Measurements from ENCODE around the gene ABHD11.
"Not testable (repeated sequence)": the region's sequence is repeated elsewhere in the genome, so short reads cannot be mapped to it uniquely, and the experiment has no call there.

ABHD11 gene, protein sequence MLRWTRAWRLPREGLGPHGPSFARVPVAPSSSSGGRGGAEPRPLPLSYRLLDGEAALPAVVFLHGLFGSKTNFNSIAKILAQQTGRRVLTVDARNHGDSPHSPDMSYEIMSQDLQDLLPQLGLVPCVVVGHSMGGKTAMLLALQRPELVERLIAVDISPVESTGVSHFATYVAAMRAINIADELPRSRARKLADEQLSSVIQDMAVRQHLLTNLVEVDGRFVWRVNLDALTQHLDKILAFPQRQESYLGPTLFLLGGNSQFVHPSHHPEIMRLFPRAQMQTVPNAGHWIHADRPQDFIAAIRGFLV

DNA sequence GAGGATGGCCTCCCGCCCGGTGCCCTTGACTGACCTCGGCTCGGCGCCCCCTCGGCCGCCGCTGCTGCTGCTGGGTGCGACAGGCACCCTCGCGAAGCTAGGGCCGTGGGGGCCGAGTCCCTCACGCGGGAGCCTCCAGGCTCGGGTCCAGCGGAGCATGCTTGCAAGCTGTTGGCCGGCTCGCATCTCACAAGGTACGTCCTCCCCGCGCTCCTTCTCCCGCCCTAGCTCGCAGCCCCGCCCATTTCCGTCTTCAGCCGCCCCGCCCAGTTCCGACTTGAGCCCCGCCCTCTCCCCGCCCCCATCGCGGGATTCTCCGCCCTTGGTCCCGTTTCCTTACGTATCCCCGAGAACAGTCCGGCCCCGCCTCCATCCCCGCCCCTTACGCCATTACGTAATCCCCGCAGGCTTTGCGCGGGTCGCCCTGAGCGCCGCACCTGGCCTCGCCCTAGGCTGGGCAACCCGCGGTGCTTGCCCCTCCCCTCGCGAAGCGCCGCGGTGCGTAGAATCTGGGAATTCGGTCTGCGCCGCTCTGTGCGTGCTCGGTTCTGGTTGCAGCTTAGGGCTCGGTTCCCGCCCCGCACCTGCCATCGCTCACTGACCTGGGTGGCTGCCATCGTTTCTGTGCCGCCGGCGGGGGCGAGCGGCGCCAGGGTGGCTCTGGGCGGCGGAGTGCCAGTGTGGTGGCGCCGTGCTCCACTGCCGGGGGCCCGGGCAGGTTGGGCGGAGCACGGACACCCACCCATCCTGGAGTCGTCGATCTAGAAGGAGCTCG lies at the start of gene ABHD11:
Gene ABHD11 (minus strand): TSS at position 191 of the 775 bp plus-strand sequence. CDS start 32 bp downstream, at position 159.
- peak; percentile 98 to 100 for DNase-seq (ENCODE audit: low read depth in 2 of 2)

DNA sequence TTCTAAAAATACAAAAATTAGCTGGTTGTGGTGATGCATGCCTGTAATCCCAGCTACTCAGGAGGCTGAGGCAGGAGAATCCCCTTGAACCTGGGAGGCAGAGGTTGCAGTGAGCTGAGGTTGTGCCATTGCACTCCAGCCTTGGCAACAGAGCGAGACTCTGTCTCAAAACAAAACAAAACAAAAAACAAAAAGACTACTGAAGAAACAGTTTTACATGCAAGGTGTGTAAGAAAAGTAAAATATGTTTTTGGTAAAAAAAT lies 49.1 kb upstream of the ABHD11 start:
- not testable (repeated sequence) for DNase-seq (ENCODE audit: low read depth in 2 of 2)

DNA sequence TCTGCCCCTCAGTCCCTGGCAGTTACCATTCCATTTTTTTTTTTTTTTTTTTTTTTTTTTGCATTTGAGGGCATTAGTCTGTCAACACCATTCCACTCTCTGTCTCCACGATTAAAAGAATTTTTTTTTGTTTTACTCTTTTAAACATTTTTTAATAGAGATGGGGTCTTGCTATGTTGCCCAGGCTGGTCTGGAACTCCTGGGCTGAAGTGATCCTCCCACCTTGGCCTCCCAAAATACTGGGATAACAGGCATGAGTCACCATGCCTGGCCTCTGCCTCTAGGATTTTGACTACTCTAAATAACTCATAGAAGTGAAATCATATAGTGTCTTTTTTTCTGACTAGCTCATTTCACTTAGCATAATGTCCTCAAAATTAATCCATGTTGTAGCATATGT lies 48.0 kb upstream of the ABHD11 start:
- no peak for DNase-seq (ENCODE audit: low read depth in 2 of 2)

DNA sequence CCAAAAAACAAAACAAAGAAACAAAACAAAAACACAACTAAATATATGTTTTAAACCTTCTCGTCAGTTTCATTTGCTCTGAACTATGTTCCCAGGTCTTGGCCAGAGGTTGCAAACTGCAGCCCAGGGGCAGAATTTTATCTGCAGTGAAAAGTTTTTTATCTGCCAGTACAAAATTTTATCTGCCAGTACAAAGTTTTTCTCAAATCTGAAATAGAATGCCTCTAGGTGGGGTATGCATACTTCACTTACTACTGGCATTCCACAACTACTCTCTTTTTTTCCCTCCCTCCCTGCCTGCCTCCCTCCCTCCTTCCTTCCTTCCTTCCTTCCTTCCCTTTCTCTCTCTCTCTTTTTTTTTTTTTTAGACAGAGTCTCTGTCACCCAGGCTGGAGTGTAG lies 40.9 kb upstream of the ABHD11 start:
- no peak for DNase-seq (ENCODE audit: low read depth in 2 of 2)

DNA sequence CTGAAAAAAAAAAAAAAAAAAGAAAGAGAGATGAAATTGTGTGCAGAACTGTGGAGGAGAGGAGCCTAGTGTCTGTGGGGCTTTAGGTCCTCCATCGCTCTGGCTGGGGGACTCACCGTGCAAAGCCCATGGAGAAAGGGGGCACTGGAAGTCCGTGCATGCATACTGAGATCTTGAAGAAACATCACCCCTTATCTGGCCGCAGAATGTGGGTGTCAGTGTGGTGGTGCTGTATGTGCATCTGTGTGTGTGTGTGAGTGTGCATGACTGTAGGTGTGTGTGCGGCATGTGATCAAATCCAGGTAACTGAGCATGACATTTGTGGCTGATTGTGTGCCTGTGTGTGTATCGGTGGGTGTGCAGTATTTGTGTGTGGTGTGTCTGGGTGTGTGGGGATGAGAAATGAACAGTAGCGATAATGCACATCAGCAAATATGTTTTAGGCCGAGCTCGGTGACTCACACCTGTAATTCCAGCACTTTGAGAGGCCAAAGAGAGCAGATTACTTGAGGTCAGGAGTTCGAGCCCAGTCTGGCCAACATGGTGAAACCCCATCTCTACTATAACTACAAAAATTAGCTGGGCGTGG lies 40.3 kb upstream of the ABHD11 start:
- DNase-seq (ENCODE audit: low read depth in 2 of 2), result no peak

DNA sequence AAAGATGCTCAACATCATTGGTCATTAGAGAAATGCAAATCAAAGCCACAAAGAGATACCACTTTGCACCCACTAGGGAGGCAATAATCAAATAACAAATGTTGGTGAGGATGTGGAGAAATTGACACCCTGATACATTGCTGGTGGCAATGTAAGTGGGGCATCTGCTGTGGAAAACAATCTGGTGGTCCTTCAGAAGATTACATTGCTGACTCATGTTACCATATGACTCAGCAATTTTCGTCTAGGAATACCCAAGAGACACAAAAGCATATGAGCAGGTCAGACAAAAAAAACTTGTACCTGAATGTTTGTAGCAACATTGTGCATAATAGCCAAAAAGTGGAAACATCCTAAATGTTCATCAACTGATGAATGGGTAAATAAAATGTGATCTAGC lies 36.3 kb upstream of the ABHD11 start:
- DNase-seq (ENCODE audit: low read depth in 2 of 2), result no peak

DNA sequence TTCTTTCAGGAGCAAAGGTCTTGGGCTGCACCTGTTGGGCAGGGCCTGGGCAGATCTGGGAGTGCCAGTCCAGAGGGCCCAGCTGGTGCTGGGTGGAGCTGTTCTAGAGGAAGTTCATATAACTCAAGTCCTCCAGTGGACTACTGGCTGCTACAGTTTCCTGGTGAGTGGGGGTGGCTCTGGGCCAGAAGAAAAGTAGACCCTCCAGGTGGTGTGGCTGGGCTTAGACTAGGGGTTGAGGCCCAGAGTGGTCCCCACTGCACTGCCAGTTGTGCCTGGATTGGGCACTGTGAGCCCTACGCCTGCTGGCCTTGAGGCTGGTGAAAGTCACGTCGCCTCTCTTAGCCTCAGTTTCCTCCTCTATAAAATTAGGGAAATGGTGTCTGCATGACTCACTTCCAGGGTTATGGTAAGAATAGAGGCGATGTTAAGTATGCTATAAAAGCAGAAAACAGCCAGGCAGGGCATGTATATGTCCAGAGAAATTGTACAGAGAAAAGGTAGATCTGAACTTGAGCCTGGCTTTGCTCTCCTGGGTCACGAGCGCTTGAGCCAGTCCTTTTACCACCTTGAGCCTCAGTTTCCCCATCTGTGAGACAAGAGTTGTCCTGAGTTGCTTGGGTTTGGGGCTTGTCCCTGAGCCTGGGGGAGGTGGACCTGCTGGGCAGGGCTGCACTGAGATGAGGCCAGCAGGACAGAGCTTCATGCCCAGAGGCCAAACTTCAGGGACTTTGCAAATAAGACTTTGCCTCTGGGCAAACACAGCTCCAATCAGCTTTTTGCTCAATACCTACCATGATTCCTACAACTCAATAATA lies 35.3 kb upstream of the ABHD11 start:
- DNase-seq (ENCODE audit: low read depth in 2 of 2), result no peak

DNA sequence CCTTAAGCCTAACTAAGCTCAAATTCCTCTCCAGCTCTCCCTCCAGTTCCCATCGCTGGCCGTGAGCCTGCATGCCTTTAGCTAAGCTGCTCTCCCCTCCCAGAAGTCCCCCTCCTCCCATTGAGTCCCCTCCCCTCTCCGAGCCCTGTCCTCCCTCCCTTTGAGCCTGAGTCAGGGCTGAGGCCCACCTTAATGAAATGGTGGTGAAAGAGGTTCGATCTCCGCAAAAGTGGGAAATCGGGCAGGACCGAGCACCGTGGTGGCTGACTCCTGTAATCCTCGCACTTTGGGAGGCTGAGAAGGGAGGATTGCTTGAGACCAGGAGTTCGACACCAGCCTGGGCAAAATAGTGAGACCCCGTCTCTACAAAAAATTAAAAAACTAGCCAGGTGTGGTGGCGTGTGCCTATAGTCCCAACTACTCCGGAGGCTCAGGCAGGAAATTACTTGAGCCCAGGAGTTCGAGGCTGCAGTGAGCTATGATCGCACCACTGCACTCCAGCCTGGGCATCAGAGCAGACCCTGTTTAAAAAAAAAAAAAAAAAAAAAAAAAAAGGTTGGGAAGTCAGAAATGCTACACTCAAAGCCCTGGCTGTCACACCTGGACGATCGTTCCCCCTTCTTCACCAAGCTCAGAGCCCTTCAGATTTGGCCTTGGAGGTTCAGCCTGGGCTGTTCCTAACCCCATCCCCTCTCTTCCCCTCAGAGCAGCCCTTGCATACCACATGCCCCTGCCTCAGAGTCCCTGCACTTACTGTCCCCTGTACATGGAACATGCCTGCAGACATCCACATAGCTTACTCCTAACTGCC lies 32.5 kb upstream of the ABHD11 start:
- DNase-seq (ENCODE audit: low read depth in 2 of 2), result no peak

DNA sequence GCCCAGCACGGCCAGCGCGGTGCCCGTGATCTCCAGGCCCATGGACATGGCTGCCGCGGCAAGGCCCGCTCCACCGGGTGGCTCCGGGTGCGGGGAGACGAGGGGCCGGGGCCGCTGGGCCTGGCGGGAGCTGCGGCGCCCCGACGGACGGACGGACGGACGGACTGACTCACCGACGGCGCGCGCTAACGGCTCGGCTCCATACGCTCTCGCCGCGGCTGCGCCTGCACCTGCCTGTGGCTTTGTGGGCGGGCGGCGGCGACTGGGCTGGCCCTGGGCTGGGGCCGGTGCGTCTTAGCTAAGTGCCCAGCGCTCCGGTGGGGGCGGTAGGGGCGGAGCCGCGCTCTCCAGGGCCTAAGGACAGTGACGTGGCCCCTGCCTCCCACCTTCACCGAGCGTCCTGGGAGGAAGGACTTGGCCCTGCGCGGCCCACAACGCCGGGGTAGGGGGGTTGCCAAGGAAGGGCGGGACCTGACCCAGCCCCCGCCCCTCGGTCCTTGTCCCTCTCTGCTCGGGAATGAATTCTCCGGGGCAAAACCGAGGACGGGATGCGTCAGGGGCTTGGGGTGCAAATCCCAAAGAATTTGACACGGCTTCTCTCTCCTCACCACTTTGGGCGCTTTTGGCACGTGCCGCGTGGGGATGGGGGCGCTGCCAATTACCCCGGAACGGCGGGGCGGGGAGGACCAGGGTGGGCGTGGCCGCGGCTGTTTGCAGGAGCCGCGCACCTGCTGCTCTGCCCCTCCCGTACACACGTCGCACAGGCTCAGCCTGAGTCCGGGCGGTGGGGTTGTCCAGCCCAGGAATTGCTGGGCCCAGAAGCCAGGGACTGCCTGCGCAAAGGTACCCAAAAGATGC lies 31.6 kb upstream of the ABHD11 start, which contains the start of gene CLDN3:
Gene CLDN3 (minus strand): TSS at position 269 of the 858 bp plus-strand sequence. CDS start 221 bp downstream, at position 48.
- DNase-seq (ENCODE audit: low read depth in 2 of 2), result peak in 1 of 2 donors; percentile 15

DNA sequence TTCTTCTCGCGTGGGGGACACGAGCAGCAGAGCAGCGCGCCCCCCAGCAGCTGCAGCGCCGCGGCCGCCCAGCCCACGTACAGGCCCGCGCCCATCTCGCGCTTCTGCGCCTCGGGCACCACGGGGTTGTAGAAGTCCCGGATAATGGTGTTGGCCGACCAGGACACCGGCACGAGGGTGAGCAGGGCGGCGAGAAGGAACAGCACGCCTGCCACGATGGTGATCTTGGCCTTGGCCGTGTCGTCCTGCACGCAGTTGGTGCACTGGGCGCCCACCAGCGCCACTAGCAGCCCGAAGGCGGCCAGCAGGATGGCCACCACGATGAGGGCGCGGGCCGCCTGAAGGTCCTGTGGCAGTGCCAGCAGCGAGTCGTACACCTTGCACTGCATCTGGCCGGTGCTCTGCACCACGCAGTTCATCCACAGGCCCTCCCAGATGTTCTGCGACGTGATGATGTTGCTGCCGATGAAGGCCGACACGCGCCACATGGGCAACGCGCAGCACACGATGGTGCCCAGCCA lies 30.9 kb upstream of the ABHD11 start:
- DNase-seq (ENCODE audit: low read depth in 2 of 2), result no peak

DNA sequence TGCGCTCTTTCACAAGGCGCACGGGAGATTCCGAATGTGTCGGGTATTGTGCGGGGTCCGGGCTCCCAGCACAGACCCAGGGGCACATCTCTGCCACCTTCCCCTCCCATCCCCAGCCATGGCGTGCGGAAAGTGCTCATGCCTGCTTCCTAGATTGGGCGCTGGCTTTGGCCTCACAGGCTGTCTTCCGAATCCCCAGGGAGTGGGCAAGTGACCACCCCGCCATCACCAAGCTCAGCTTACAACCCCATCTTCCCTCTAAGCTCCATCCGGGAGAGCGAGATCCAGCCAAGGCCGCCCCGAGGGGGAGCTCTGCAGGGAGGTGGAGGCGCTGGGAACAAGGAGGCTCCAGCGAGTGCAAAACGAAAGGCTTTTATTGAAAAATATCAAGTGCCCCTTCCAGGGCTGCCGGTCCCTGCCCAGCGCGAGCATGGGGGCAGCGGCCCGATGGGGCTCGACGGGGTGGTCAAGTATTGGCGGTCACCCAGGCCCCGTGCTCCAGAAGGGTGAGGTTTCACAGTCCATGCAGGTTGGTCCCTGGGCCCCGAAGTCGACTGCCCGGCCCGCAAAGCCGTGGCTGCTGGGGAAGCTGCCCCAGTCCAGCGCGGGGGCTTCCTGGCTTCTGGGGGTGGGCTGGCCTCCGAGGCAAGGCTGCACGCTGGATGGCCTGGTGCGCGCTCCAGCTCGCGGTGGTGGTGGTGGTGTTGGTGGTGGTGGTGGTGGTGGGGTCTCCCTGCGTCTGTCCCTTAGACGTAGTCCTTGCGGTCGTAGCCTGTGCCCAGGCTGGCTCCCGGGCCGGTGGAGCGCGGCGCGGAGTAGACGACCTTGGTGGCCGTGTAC lies 30.3 kb upstream of the ABHD11 start:
- no peak for DNase-seq (ENCODE audit: low read depth in 2 of 2)

DNA sequence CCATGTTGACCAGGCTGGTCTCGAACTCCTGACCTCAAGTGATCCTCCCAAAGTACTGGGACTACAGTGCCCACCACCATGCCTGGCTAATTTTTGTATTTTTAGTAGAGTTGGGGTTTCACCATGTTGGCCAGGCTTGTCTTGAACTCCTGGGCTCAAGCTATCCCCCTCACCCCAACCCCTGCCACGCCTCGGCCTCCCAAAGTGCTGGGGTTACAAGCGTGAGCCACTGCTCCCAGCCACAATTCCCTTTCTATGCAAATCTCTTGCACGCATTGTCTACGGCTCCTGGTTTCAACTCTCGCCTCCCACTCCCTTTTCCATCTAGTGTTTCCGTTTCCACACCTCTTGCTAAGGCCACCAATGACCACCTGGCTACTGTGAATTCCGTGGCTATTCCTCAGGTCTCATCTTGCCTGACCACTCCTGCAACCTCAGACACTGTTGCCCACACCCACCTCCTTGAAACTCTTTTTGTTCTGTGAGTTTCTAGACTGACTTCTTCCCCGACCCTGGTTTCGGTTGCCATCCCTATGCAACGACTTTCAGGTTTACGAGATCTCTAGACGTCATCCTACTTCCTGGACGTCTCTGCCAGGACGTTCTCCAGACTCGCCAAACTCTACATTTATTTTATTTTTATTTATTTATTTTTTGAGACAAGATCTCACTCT lies 28.1 kb upstream of the ABHD11 start:
- DNase-seq (ENCODE audit: low read depth in 2 of 2), result no peak

DNA sequence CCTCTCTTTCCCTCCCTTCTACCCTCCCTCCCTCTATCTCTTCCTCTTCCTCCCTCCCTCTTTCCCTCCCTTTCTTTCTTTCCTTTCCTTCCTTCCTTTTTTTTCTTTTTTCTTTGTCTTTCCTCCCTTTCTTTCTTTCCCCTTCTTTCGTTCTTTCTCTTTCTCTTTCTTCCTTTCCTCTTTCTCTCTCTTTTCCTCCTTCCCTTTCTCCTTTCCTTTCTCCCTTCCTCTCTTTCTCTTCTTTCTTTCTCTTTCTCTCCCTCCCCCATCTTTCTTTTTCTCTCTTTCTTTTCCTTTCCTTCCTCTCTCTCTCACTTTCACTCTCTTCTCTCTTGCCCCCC lies 24.0 kb upstream of the ABHD11 start:
- no peak for DNase-seq (ENCODE audit: low read depth in 2 of 2)

DNA sequence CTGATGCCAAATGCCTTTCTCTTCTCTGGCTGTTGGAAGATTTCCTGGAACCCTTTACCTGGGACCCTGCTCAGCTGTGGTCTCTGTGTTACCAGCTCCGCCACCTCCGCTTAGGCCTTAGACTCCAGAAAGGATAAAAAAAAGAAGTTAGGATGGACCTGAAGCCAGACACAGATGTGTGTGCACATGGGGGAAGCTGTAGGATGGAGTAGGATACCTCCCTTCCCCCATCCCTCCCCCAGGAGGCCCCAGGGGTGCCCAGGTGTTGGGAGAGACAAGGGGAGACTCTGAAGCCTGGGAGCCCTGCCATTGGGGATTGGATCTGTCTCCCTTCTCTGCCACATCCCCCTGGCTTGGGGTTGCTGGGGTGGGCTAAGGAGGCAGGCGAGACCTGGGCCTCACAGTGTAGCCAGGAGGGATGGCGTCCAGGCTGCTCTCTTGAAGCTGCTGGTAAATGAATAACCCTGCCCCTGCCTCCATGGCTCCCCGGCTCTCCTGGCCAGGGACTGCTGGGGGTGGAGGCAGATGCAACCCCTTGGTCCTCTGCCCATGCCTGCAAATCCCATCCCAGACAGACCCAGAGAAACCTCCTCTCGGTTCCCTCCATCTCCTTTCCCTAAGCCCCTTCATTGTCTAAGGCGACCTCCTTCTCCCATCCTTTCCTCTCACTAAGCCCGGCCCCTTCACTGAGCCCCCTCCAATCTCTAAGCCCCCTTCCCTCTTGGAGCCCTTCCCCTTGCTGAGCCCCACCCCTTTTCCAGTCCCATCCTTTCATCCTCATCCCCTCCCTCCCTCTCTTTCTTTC lies 23.5 kb upstream of the ABHD11 start:
- DNase-seq (ENCODE audit: low read depth in 2 of 2), result no peak

DNA sequence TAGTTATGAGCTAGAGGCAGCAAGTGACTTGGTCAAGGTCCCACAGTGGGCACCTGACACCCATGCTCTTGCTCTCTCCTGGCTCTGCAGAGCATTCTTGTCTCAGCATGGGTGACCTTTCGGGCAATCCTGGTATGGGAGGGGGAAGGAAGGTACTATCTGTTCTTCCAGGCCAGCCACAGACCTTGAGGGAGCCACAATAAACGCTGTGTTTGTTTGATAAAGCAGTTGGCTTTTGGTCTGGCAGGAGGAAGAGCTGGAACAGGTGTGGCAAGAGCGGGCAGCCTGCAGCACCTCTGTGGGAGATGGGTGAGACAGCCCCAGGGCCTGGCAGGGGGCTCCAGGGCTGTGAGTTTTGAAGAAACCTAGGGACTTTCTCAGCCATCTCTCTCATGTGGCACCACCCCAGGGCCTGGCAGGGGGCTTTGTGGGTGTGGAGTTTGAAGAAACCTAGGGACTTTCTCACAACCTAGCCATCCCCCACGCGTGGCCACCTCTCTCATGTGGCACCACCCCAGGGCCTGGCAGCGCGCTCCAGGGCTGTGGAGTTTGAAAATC lies 20.1 kb upstream of the ABHD11 start:
- DNase-seq (ENCODE audit: low read depth in 2 of 2), result no peak

DNA sequence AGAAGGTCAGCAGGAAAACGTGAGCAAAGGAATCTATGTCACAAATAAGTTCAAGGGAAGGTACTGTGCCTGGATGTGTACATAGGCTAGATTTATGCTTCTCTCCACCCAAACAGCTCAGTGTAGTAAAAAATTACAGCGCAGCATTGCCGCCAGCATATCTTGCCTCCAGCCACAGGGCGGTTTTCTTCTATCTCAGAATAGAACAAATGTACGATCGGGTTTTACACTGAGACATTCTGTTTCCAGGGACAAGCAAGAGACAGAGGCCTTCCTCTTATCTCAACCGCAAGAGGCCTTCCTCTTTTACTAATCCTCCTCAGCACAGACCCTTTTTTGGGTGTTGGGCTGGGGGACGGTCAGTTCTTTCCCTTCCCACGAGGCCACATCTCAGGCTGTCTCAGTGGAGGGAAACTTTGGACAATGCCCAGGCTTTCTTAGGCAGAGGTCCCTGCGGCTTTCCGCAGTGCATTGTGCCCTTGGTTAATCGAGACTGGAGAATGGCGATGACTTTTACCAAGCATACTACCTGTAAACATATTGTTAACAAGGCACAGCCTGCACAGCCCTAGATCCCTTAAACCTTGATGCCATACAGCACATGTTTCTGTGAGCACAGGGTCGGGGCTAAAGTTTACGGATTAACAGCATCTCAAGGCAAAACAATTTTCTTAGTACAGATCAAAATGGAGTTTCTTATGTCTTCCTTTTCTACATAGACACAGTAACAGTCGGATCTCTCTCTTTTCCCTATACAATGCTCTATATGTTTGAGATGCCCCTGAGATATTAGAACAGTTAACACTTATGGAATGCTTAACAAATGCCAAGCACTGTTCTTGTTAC lies 11.6 kb upstream of the ABHD11 start:
- DNase-seq (ENCODE audit: low read depth in 2 of 2), result no peak

DNA sequence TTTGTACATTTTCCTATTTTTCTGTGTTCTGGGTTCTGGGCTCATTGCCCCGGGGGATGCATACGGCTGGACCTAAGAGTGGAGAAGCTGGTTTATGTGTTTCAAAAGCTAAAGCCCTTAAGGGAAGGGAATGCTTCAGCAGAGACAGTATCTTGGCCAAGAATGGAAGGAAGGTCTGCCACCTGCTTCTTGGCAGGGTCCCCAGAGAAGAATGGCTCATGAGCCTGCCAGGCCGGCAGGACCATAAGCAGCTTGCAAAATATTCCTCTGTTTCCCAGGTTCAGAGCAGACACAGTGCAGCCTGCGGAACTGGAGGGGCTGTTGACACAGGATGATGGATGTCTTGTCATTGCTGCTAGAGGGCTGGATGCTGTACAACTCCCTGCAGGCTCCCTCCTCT lies 7.8 kb upstream of the ABHD11 start:
- no peak for DNase-seq (ENCODE audit: low read depth in 2 of 2)
